Measurements from ENCODE around the gene PPM1H. TPM values are rescaled to one million over a fixed set of nuclear protein-coding genes. Genes with fewer than 3 reads are reported as not detected.

The PPM1H gene
- total RNA-seq, 1 donor from 2014 or later, result 15.7 TPM

DNA sequence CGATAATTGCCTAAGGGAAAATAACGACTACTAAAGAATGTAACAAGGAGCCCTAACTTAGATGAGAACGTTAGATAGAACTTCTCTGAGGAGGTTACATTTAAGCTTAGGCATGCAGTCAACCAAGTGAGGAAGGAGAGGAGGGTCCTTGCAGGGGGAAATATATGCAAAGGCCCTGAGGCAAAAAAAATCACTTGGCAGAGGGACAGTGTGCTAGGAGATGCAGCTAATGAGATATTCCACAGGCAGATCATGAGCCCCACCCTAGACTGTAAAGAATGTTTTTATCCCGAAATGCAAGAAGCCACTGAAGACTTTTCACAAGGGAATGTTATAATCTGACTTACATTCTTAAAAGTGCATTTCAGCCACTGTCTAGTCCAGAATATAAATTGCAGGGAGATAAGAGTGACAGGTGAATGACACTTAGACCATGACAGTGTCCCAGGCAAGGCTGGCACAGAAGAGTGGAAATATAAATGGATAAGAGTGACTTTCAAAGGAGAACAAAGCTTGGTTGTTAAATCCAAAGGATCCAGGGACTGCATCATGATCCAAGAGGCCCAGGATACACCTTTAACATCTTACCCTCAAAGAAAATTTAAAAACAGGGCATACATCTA lies 61.0 kb downstream of the PPM1H start:
- H3K4me1 Mint-ChIP-seq, result peaks cover 25% of the 10 kb centered on the region
- TF ChIP-seq, protein P1, sequence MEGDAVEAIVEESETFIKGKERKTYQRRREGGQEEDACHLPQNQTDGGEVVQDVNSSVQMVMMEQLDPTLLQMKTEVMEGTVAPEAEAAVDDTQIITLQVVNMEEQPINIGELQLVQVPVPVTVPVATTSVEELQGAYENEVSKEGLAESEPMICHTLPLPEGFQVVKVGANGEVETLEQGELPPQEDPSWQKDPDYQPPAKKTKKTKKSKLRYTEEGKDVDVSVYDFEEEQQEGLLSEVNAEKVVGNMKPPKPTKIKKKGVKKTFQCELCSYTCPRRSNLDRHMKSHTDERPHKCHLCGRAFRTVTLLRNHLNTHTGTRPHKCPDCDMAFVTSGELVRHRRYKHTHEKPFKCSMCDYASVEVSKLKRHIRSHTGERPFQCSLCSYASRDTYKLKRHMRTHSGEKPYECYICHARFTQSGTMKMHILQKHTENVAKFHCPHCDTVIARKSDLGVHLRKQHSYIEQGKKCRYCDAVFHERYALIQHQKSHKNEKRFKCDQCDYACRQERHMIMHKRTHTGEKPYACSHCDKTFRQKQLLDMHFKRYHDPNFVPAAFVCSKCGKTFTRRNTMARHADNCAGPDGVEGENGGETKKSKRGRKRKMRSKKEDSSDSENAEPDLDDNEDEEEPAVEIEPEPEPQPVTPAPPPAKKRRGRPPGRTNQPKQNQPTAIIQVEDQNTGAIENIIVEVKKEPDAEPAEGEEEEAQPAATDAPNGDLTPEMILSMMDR (IDR thresholded peaks at IDR 0.05; ENCODE audit: unreplicated experiment), result no peak

DNA sequence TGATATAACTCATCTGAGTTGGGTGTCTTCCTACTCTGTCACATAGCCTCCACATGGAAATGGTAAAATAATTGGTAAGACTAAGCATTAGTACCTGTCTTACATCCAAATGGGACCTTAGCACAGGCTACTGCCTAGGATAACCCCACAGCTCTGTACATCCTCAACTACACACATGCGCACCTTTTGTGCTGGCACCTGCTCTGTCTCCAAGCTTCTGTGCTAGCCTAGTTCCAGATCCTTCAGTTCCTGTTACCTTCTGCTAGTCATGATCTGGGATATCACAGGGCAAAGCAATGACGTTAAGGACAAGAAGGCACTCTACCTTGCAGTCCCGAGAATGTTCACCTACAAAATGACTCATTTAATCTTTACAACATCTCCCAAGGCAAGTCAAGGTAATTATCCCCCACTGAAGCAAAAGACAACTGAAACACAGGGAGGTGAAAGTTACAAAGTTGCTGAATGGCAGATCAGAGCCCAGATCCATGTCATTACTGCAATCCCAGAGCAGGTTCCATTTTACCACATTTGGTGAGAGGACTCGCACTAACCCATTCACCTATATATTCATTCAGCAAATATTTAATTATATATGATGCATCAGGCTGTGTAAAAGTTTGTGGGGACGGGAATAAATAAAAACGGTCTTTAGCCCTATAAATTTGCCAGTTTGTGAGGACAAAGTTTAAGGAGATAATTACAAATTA lies 61.7 kb downstream of the PPM1H start:
- no peak for DNase-seq (ENCODE audit: low spot score in 2 of 2, unreplicated experiment in 2 of 2)
- TF ChIP-seq, protein P1 (IDR thresholded peaks at IDR 0.05; ENCODE audit: unreplicated experiment), result no peak
- peaks cover 7% of the 10 kb centered on the region for H3K27me3 Mint-ChIP-seq (ENCODE audit: low read depth)
- H3K4me3 Mint-ChIP-seq, result no peak overlapping the region
- peaks cover 3% of the 10 kb centered on the region for H3K36me3 Mint-ChIP-seq
- H3K4me1 Mint-ChIP-seq, result peaks cover 25% of the 10 kb centered on the region
- peaks cover 9% of the 10 kb centered on the region for H3K9me3 Mint-ChIP-seq
- H3K27ac Mint-ChIP-seq, result peak overlapping the region; percentile 54

More for the DNA sequence above, 61.0 kb downstream of the PPM1H start:
- H3K27me3 Mint-ChIP-seq (ENCODE audit: low read depth), result peaks cover 7% of the 10 kb centered on the region
- no peak overlapping the region for H3K4me3 Mint-ChIP-seq
- DNase-seq (ENCODE audit: low spot score in 2 of 2, unreplicated experiment in 2 of 2), result no peak
- peak overlapping the region; percentile 54 for H3K27ac Mint-ChIP-seq
- peaks cover 3% of the 10 kb centered on the region for H3K36me3 Mint-ChIP-seq
- peaks cover 9% of the 10 kb centered on the region for H3K9me3 Mint-ChIP-seq

DNA sequence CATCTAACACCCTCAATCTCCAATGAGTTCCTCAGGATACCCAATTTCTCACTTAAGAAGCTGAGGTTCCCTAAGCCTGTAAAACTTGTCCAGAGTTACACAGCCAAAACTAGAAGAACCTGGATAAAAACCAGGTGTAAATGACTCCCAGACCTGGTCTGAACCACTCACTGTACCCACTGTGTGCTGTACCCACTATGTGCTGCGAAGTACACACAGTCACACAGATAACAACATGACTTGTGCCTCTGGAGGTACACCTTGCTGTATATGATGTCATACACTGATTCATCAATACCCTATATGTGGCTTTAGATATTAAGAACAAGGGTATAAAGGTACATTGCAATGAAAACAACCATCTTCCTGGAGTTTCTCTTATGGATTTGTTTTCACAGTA lies 66.1 kb downstream of the PPM1H start:
- TF ChIP-seq, protein P1 (IDR thresholded peaks at IDR 0.05; ENCODE audit: unreplicated experiment), result no peak
- H3K4me1 Mint-ChIP-seq, result peaks cover 31% of the 10 kb centered on the region
- H3K27me3 Mint-ChIP-seq (ENCODE audit: low read depth), result peaks cover 15% of the 10 kb centered on the region
- no peak overlapping the region for H3K4me3 Mint-ChIP-seq
- no peak overlapping the region for H3K27ac Mint-ChIP-seq
- H3K9me3 Mint-ChIP-seq, result peaks cover 9% of the 10 kb centered on the region
- DNase-seq (ENCODE audit: low spot score in 2 of 2, unreplicated experiment in 2 of 2), result no peak
- H3K36me3 Mint-ChIP-seq, result peaks cover 3% of the 10 kb centered on the region

DNA sequence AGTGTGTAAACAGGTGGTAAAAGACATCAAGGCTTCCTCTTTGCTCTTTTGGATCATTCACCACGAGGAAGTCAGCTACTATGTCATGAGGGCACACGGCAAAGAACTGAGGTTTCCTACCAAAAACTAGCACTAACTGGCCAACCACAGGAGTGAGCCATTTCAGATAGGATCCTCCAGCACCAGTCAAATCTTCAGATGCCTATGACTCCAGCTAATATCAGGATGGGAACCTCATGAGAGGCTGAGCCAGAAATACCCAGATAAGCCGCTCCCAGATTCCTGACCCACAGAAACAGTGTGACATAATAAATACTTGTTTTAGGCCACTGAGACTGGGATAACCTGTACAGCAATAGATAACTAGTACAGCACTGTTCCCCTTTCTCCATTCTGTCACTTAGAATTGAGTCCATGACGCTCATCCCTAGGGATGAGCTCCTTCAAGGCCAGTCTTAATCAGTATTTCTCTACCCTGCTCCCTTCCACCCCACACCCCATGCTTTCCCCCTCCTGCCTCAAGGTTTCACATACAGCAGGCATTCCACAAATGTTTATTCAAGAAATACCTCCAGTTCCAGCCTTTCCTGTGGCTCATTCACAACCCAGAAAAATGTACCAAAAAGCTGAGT lies 68.4 kb downstream of the PPM1H start:
- TF ChIP-seq, protein P1 (IDR thresholded peaks at IDR 0.05; ENCODE audit: unreplicated experiment), result no peak
- DNase-seq (ENCODE audit: low spot score in 2 of 2, unreplicated experiment in 2 of 2), result no peak
- peaks cover 33% of the 10 kb centered on the region for H3K4me1 Mint-ChIP-seq
- no peak overlapping the region for H3K4me3 Mint-ChIP-seq
- peaks cover 15% of the 10 kb centered on the region for H3K27me3 Mint-ChIP-seq (ENCODE audit: low read depth)
- H3K36me3 Mint-ChIP-seq, result peaks cover 3% of the 10 kb centered on the region
- H3K27ac Mint-ChIP-seq, result peak overlapping the region; percentile 88
- peaks cover 9% of the 10 kb centered on the region for H3K9me3 Mint-ChIP-seq

DNA sequence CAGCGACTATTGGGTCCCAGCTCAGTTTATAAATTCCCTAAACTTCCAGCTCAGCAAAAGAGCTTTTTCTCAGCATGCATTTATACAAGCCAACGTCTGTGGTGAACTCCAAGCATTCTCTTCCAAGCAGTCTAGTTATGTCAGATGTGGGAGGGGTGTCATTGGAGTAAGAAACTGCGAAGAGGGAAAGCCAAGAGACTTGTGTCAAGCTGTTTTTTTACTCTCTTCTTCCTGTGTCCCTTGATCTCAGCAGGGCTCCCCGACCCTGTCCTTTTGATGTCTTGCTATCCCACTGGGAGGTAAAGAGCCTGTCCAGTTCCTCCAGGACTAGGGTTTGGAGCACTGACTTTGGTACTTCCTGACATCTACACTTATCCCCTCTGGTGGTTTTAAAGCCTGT lies 69.0 kb downstream of the PPM1H start:
- Mint-ChIP-seq H3K27me3 (ENCODE audit: low read depth) (peaks cover 15% of the 10 kb centered on the region), H3K4me3 (no peak overlapping the region), H3K9me3 (peaks cover 6% of the 10 kb centered on the region), H3K36me3 (peaks cover under 1% of the 10 kb centered on the region), H3K4me1 (peaks cover 40% of the 10 kb centered on the region), H3K27ac (peak overlapping the region; percentile 88)
- TF ChIP-seq, protein P1 (IDR thresholded peaks at IDR 0.05; ENCODE audit: unreplicated experiment), result no peak
- DNase-seq (ENCODE audit: low spot score in 2 of 2, unreplicated experiment in 2 of 2), result no peak
